ENCODE data around the gene NCOA6. TPM values are rescaled to one million over a fixed set of nuclear protein-coding genes. Genes with fewer than 3 reads are reported as not detected.
A peak's percentile ranks its signal among the peaks of the same experiment; 100 is the strongest.

The NCOA6 gene
- total and polyA plus RNA-seq, 7 donors: 5.6 to 15.7 (median 11.0) TPM

GRCh38 chr20:34806255-34806654 lies 19.2 kb downstream of the NCOA6 start:
- H3K9me3 ChIP-seq: no peaks in the 10 kb centered on the region
- ATAC-seq: no peak
- no peak overlapping the region for H3K27ac ChIP-seq
- no peaks in the 10 kb centered on the region for H3K27me3 ChIP-seq (ENCODE audit: insufficient read depth in 3 of 3, low read length in 2 of 3)
- DNase-seq: no peak
- no peak for TF ChIP-seq CTCF (IDR thresholded peaks at IDR 0.05)
- intact Hi-C loops (cut with DNase I): no loop called here
- H3K4me3 ChIP-seq: no peak overlapping the region
- H3K36me3 ChIP-seq (ENCODE audit: insufficient read depth in 1 of 2, low read depth in 1 of 2): peaks cover 0 to 7% of the 10 kb centered on the region in 2 donors
- H3K4me1 ChIP-seq: peaks cover 1% of the 10 kb centered on the region

- no peaks in the 10 kb centered on the region for H3K9me3 ChIP-seq
- intact Hi-C loops (cut with DNase I): no loop called here
- no peak overlapping the region for H3K27ac ChIP-seq
- ATAC-seq (no peak), DNase-seq (no peak)
- no peak overlapping the region for H3K4me3 ChIP-seq
- TF ChIP-seq CTCF (IDR thresholded peaks at IDR 0.05): no peak
- peaks cover 28% of the 10 kb centered on the region for H3K4me1 ChIP-seq
- no peaks in the 10 kb centered on the region for H3K36me3 ChIP-seq (ENCODE audit: insufficient read depth in 1 of 2, low read depth in 1 of 2)
- no peaks in the 10 kb centered on the region for H3K27me3 ChIP-seq (ENCODE audit: insufficient read depth in 3 of 3, low read length in 2 of 3)
These were observed 26.6 kb downstream of the NCOA6 start for GRCh38 chr20:34798871-34799270.

GRCh38 chr20:34798328-34798727 lies 27.1 kb downstream of the NCOA6 start:
- TF ChIP-seq CTCF (IDR thresholded peaks at IDR 0.05): no peak
- Histone ChIP-seq H3K27ac (no peak overlapping the region), H3K9me3 (no peaks in the 10 kb centered on the region), H3K4me3 (no peak overlapping the region), H3K27me3 (ENCODE audit: insufficient read depth in 3 of 3, low read length in 2 of 3) (no peaks in the 10 kb centered on the region), H3K36me3 (ENCODE audit: insufficient read depth in 1 of 2, low read depth in 1 of 2) (no peaks in the 10 kb centered on the region), H3K4me1 (peaks cover 33% of the 10 kb centered on the region)
- DNase-seq (no peak), ATAC-seq (peak in 3 of 4 donors; percentile 18 to 36 (median 36))
- WGBS, 3 donors: 63 to 67% (median 63%) methylated on average over 3 of the region's 3 CpGs
- intact Hi-C loops (cut with DNase I): no loop called here

GRCh38 chr20:34797012-34797995 lies 28.1 kb downstream of the NCOA6 start:
- Histone ChIP-seq H3K4me3 (no peak overlapping the region), H3K27ac (no peak overlapping the region), H3K9me3 (no peaks in the 10 kb centered on the region), H3K27me3 (ENCODE audit: insufficient read depth in 3 of 3, low read length in 2 of 3) (no peaks in the 10 kb centered on the region), H3K4me1 (peaks cover 38% of the 10 kb centered on the region), H3K36me3 (ENCODE audit: insufficient read depth in 1 of 2, low read depth in 1 of 2) (no peaks in the 10 kb centered on the region)
- DNase-seq: no peak
- no peak for TF ChIP-seq CTCF (IDR thresholded peaks at IDR 0.05)
- intact Hi-C loops (cut with DNase I): no loop called here
- peak in 3 of 4 donors; percentile 31 to 46 (median 34) for ATAC-seq
- WGBS, 3 donors: 86 to 93% (median 87%) methylated on average over 8 of the region's 8 CpGs

Measured in psoas muscle (tissue), 8 donors.